ENCODE measurements around the gene FMOD.
"Not testable (repeated sequence)": the region's sequence is repeated elsewhere in the genome, so short reads cannot be mapped to it uniquely, and the experiment has no call there.

The FMOD gene

DNA sequence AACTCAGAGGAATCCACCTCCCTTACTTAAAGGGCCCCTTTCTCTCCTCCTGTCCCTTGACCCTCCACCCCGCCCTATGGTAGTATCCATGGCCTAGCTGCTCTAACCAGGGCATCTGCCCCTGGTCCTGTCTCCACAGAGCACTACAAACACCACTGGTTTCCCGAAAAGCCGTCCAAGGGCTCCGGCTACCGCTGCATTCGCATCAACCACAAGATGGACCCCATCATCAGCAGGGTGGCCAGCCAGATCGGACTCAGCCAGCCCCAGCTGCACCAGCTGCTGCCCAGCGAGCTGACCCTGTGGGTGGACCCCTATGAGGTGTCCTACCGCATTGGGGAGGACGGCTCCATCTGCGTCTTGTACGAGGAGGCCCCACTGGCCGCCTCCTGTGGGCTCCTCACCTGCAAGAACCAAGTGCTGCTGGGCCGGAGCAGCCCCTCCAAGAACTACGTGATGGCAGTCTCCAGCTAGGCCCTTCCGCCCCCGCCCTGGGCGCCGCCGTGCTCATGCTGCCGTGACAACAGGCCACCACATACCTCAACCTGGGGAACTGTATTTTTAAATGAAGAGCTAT is 43.9 kb downstream of the FMOD start:
- no peak for DNase-seq (ENCODE audit: low read depth in 1 of 2, low spot score in 1 of 2)

- no peak for DNase-seq (ENCODE audit: low read depth in 1 of 2, low spot score in 1 of 2)
These were observed 44.6 kb downstream of the FMOD start for GRCh38 chr1:203306089-203306964.

- DNase-seq (ENCODE audit: low read depth in 1 of 2, low spot score in 1 of 2), result no peak
These were observed 45.2 kb downstream of the FMOD start for GRCh38 chr1:203305809-203306088.

- peak; percentile 75 to 82 for DNase-seq (ENCODE audit: low read depth in 1 of 2, low spot score in 1 of 2)
These were observed 45.8 kb downstream of the FMOD start, which contains the start of gene BTG2 for GRCh38 chr1:203304919-203305808. Gene BTG2 (plus strand): TSS chr1:203305519. CDS start chr1:203305607, 88 bp downstream.

- DNase-seq (ENCODE audit: low read depth in 1 of 2, low spot score in 1 of 2), result no peak
These were observed 46.5 kb downstream of the FMOD start for GRCh38 chr1:203304391-203304918.

DNA sequence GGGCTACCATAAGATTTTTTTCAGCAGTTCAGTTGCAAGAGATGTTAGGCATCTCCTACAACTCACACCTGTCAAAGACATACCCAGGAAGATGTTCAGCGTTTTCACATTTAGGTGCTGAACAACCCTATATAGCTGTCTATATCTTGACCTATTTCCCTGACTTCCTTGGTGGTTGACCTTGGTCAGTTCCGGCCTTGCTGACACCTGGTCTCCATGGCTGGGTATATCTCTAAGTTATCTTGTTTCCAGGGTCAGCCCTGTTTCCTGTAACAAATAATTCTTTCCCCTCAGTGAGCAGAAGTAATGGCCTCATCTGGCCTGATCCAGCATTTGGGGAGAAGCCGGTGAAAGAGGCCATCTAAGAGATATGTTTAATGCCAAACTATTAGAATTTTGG is 48.0 kb downstream of the FMOD start:
- no peak for DNase-seq (ENCODE audit: low read depth in 1 of 2, low spot score in 1 of 2)

DNA sequence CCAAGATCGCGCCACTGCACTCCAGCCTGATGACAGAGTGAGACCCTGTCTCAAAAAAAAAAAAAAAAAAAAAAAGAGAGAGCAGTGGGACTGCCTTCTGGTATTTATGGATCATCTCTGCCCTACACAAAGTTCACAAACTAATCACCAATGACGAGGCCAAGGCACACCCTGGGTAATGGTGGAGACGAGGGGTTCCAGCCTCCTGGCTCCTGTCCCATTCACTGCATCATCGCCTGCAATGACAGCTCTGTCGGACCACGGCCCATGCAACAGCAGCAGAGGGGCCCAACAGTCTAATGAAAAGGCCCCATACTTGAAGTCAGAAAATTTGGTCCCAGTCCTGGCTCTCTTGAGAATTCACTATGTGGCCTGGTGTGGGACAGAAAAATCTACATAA is 48.5 kb downstream of the FMOD start:
- no peak for DNase-seq (ENCODE audit: low read depth in 1 of 2, low spot score in 1 of 2)

DNA sequence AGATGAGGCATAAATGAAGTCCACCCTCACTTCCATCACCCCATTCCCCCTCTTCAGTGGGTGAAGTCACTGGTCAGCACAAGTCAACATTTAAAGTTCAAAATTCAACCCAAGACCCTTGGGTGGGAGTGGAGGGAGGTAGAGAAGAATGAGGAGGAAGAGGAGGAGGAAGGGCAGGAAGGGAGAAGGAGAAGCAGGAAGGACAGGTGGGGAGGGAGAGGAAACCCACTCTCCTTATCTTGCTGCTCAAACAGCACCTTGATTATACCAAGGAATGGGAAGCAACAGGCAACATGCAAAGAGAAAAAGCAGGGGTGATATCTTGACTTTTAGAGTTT is 49.6 kb downstream of the FMOD start:
- no peak for DNase-seq (ENCODE audit: low read depth in 1 of 2, low spot score in 1 of 2)

GRCh38 chr1:203300441-203301330 is 50.2 kb downstream of the FMOD start:
- no peak for DNase-seq (ENCODE audit: low read depth in 1 of 2, low spot score in 1 of 2)

DNA sequence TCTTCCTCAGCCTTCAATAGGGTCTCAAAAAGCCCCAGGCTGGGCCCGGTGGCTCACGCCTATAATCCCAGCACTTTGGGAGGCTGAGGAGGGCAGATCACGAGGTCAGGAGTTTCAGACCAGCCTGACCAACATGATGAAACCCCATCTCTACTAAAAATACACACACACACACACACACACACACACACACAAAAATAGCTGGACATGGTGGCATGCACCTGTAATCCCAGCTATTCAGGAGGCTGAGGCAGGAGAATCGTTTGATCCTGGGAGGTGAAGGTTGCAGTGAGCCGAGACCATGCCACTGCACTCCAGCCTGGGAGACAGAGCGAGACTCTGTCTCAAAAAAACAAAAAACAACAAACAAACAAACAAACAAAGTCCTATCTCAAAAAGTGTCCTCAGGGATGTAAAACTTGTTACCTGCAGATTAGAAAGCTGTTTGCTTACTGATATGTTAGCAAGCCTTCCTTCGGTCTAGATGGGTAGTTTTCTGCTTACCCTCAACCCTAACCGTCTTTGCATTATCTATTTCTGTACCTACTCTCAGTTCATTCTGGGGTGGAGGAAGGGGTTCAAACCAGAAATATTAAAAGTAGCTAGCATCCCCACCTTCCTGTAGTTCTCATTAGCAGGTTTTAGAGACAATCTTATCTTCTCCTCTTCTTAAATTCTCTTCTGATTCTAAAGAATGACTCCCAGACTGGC is 51.0 kb downstream of the FMOD start:
- not testable (repeated sequence) for DNase-seq (ENCODE audit: low read depth in 1 of 2, low spot score in 1 of 2)

DNA sequence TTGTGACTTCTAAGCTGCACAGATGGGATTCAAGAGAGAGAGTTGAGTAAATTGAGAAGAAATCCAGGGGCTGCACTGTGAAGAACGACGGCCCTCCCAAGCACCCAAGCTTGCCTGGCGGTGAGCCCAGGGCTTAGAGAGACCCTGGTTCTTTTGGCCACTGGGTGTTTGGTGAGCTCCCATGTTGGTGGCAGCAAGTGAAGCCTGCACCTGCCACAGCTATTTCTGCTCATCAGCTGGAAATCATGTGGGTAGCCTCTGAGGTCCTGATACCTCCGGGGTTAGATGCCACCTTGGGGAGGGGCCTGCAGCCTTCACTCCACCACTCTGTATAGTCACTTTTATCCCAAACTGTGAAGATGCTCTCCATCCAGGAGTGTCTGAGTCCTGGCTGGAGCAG is 51.8 kb downstream of the FMOD start:
- no peak for DNase-seq (ENCODE audit: low read depth in 1 of 2, low spot score in 1 of 2)

DNA sequence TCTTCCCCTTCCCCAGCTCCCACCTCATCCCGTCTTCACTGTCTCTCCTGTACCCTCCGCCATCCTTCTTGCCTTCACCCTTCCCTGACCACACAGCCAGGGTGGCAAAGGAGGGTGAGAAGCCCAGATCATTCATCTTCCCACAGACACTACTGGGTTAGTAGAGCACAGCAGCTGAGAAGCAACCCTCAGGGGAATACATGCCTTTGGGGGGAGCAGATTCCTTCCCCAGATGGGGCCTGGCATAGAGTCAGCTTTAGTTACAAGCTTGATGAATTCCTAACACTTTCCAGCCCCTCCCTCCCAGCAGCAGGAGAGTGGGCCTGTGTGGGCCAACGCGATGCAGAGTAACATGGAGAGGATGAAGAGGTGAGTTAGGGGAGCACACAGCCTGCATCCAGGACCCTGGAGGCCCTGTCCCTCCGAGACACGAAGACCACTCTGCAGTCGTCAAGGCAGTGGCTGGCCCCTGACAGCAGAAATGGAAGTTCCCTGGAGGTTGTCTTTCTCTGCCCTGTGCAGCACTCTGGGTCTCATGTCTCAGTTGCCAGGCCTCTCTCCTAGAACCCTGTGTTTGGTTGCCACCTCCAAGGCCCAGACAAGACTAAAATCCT is 54.4 kb downstream of the FMOD start:
- DNase-seq (ENCODE audit: low read depth in 1 of 2, low spot score in 1 of 2), result no peak

DNA sequence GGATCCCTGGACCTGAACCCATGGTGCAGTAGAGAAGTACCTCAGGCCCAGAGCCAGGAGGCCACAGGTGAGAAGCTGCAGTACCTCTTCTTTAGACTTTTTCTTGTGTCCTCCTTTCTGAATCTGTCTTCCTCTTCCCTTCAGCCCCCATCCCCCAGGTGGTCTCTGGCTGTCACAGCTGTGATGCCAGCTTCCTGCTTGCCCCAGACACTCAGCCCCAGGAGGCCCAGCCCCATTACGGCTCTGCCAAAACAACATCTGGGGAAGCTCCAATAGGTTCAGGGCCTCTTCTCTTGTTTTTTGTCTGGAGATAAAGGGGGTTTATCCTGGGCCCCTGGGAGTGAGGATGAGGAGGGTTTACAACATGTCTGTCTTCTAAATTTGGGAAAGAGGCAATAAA is 55.1 kb downstream of the FMOD start:
- no peak for DNase-seq (ENCODE audit: low read depth in 1 of 2, low spot score in 1 of 2)

GRCh38 chr1:203291201-203292096 is 59.5 kb downstream of the FMOD start:
- DNase-seq (ENCODE audit: low read depth in 1 of 2, low spot score in 1 of 2), result no peak
